Ishikawa (cell line): ENCODE data around the gene ATAD3C.

ENCODE experiments used
- CEBPB ChIP-seq: IDR thresholded peaks from 2 replicates; pipeline ENCODE4 v1.6.1; 2012
- CREB1 ChIP-seq: IDR thresholded peaks from 2 replicates; pipeline ENCODE4 v1.6.1; 2012; ENCODE audit warnings: low read depth
- EGR1 ChIP-seq: IDR thresholded peaks from 2 replicates; pipeline ENCODE4 v1.6.1; 2012
- EP300 ChIP-seq: IDR thresholded peaks from 2 replicates; pipeline ENCODE4 v1.6.1; 2012; ENCODE audit warnings: borderline replicate concordance
- FOXM1 ChIP-seq: IDR thresholded peaks from 2 replicates; pipeline ENCODE4 v1.6.1; 2012; ENCODE audit warnings: low read depth, borderline replicate concordance
- NFIC ChIP-seq: IDR thresholded peaks from 2 replicates; pipeline ENCODE4 v1.6.1; 2012
- RAD21 ChIP-seq: IDR thresholded peaks from 2 replicates; pipeline ENCODE4 v1.6.1; 2012; ENCODE audit warnings: low read depth
- TAF1 ChIP-seq: IDR thresholded peaks from 2 replicates; pipeline ENCODE4 v1.6.1; 2012; ENCODE audit warnings: low read depth, mild to moderate bottlenecking
- TCF12 ChIP-seq: IDR thresholded peaks from 2 replicates; pipeline ENCODE4 v1.6.1; 2012; ENCODE audit warnings: low read depth
- TEAD4 ChIP-seq: IDR thresholded peaks from 2 replicates; pipeline ENCODE4 v1.6.1; 2012
- YY1 ChIP-seq: IDR thresholded peaks from 2 replicates; pipeline ENCODE4 v1.6.1; 2012; ENCODE audit warnings: low read depth
- ZBTB7A ChIP-seq: IDR thresholded peaks from 2 replicates; pipeline ENCODE4 v1.6.1; 2012; ENCODE audit warnings: low read depth
- TF ChIP-seq, protein P1 (sequence below): IDR thresholded peaks from 2 replicates; pipeline ENCODE4 v1.6.1; 2012; ENCODE audit warnings: low read depth, mild to moderate bottlenecking
- TF ChIP-seq, protein P2 (sequence below): IDR thresholded peaks from 2 replicates; pipeline ENCODE4 v1.6.1; 2012
- TF ChIP-seq, protein P3 (sequence below): IDR thresholded peaks from 2 replicates; pipeline ENCODE4 v1.6.1; 2012

The ATAD3C gene

DNA sequence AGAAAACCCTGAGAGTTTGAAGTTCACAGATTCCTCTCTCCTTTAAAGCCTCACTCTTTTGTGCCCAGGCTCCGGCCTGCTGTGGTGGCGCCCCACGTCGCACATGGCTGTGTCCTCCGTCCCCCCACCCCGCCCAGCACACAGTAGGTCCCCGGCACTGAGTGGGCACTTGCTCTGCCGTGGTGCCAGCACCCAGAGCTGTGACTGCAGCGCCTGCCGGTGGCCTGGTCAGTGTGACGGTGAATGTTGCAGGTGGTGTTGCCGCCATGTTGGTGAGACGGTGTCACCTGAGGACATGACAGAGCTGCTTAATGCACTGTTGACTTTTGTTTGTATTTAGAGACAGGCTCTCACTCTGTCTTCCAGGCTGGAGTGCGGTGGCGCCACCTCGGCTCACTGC is 3.4 kb downstream of the ATAD3C start:
- TF ChIP-seq RAD21 (no peak), FOXM1 (no peak), EP300 (no peak), CREB1 (no peak), YY1 (no peak)
- TF ChIP-seq, protein P1, sequence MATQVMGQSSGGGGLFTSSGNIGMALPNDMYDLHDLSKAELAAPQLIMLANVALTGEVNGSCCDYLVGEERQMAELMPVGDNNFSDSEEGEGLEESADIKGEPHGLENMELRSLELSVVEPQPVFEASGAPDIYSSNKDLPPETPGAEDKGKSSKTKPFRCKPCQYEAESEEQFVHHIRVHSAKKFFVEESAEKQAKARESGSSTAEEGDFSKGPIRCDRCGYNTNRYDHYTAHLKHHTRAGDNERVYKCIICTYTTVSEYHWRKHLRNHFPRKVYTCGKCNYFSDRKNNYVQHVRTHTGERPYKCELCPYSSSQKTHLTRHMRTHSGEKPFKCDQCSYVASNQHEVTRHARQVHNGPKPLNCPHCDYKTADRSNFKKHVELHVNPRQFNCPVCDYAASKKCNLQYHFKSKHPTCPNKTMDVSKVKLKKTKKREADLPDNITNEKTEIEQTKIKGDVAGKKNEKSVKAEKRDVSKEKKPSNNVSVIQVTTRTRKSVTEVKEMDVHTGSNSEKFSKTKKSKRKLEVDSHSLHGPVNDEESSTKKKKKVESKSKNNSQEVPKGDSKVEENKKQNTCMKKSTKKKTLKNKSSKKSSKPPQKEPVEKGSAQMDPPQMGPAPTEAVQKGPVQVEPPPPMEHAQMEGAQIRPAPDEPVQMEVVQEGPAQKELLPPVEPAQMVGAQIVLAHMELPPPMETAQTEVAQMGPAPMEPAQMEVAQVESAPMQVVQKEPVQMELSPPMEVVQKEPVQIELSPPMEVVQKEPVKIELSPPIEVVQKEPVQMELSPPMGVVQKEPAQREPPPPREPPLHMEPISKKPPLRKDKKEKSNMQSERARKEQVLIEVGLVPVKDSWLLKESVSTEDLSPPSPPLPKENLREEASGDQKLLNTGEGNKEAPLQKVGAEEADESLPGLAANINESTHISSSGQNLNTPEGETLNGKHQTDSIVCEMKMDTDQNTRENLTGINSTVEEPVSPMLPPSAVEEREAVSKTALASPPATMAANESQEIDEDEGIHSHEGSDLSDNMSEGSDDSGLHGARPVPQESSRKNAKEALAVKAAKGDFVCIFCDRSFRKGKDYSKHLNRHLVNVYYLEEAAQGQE: no peak
- TF ChIP-seq, protein P2, sequence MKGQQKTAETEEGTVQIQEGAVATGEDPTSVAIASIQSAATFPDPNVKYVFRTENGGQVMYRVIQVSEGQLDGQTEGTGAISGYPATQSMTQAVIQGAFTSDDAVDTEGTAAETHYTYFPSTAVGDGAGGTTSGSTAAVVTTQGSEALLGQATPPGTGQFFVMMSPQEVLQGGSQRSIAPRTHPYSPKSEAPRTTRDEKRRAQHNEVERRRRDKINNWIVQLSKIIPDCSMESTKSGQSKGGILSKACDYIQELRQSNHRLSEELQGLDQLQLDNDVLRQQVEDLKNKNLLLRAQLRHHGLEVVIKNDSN: no peak
- TF ChIP-seq, protein P3, sequence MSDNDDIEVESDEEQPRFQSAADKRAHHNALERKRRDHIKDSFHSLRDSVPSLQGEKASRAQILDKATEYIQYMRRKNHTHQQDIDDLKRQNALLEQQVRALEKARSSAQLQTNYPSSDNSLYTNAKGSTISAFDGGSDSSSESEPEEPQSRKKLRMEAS: no peak

DNA sequence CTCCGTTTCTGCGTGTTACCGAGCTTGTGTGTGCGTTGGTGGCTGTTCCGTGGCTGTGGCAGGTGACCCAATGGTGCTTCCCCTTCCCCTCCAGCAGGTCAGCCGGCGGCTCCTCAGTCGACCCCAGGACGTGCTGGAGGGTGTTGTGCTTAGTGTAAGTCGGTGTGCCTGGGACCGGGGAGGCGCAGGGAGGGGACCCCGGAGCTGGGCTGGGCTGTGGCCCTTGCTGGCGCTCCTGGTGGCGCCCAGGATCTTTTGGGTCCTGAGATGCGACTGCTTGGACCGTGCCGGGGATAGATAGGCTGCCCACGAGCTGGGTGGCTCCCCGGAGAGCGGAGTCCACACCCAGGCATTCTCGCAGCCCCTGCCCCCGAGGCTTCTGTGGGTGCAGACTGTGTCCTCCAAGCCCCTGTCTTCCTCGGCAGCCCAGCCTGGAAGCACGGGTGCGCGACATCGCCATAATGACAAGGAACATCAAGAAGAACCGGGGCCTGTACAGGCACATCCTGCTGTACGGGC is 5.9 kb downstream of the ATAD3C start:
- TF ChIP-seq CREB1 (no peak), CEBPB (no peak), NFIC (no peak)
- TF ChIP-seq, protein P3: no peak

DNA sequence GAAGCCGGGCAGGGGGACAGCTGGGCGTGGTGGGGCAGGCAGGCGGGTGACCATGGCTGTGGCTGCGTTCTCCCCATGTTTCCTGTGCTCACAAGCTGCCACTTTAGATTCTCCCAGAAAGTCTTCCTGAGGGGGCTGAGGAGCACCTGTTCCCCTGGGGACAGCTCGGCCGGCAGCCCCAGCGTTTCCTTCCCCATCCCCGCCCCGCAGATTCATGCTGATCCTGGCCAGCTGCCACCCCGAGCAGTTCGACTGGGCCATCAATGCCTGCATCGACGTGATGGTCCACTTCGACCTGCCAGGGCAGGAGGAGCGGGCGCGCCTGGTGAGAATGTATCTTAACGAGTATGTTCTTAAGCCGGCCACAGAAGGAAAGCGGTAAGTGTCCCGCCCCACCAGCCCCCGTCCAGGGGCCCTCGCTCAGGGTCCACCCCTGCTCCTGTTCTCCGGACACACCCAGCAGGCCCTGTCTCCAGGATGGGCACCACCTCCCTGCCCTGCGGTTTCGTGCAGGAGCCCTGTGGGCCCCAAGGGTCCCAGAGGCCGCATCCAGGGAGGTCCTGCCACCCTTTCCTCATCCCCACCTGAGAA is 11.1 kb downstream of the ATAD3C start:
- no peak for TF ChIP-seq CEBPB
- TF ChIP-seq NFIC: no peak
- TF ChIP-seq, protein P3: no peak
- no peak for TF ChIP-seq YY1
- TF ChIP-seq ZBTB7A: no peak
- TF ChIP-seq, protein P2: no peak
- no peak for TF ChIP-seq EGR1
- no peak for TF ChIP-seq FOXM1
- no peak for TF ChIP-seq RAD21
- TF ChIP-seq CREB1: no peak
- TF ChIP-seq, protein P1: no peak
- TF ChIP-seq TCF12: no peak
- TF ChIP-seq TAF1: no peak
- no peak for TF ChIP-seq TEAD4
- no peak for TF ChIP-seq EP300

DNA sequence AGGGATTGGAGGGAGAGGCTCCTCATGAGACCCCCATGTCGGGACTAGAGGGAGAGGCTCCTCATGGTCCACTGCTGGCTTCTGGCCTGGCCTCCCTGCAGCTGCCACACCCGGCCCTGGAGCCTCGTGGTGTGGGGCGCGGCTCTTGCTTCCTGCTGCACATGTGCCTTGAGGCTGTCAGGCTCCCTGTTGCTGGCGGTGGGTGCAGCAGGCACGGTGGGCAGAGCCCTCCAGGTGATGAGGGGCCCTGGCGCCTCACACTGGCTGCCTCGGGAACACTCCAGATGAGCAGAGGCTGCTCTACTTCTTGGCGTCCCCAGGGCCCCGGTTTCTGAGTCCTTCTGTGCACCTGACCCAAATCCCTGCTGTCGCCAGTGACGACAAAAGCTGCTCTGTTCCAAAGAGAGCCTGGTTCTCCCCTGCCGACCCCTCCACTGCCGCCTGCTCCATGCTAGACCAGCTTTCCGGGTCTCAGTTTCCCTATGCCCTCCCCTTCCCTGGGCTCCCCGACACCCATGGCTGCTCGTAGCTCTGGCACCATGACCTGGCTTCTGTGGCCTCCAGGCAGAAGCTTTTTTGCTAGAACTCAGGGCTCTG is 12.3 kb downstream of the ATAD3C start:
- no peak for TF ChIP-seq FOXM1
- TF ChIP-seq CEBPB: no peak
- TF ChIP-seq EP300: no peak
- TF ChIP-seq, protein P1: no peak
- no peak for TF ChIP-seq YY1
- no peak for TF ChIP-seq EGR1
- TF ChIP-seq, protein P2: no peak
- no peak for TF ChIP-seq TEAD4
- TF ChIP-seq NFIC: no peak
- TF ChIP-seq CREB1: no peak
- no peak for TF ChIP-seq TAF1
- TF ChIP-seq TCF12: no peak
- TF ChIP-seq, protein P3: no peak; the same call in 1 of the 2 replicates
